MCF 10A (cell line): ENCODE results near the gene MMP17. TPM values are rescaled to one million over a fixed set of nuclear protein-coding genes. Genes with fewer than 3 reads are reported as not detected.
"Not testable (repeated sequence)": the region's sequence is repeated elsewhere in the genome, so short reads cannot be mapped to it uniquely, and the experiment has no call there.

Source experiments
- BruUV-seq: library from RNA; stranded (reverse); fragments of 400-500 nt; replicated peaks from 2 replicates; lab custom pipeline; 2021; lab: Mats Ljungman, UMichigan
- CTCF ChIA-PET: fragments of 300-600 bp; sonication (Branson Sonifier 250); formaldehyde crosslinking; extraction: SDS; loops from one replicate; lab custom pipeline; 2021; ENCODE audit warnings: antibody characterized with exemption, inconsistent platforms; lab: Yijun Ruan, JAX
- POLR2A ChIA-PET: fragments of 300-600, 350-650 bp; sonication (Branson Sonifier 250); formaldehyde crosslinking; extraction: SDS; loops from one replicate; lab custom pipeline; 2020; ENCODE audit warnings: antibody characterized with exemption, inconsistent platforms; lab: Yijun Ruan, JAX
- DNase-seq: peaks from one replicate; pipeline ENCODE4 v3.0.0-alpha.2; 2018; ENCODE audit not compliant: unreplicated experiment
- H3K27ac Mint-ChIP-seq: one replicate; pipeline ENCODE4 v1.8.0; 2022; ENCODE audit warnings: mild to moderate bottlenecking, low read depth, mixed read lengths; ENCODE audit not compliant: unreplicated experiment
- H3K27me3 Mint-ChIP-seq: one replicate; pipeline ENCODE4 v1.8.0; 2022; ENCODE audit warnings: mixed read lengths; ENCODE audit not compliant: insufficient read depth, unreplicated experiment
- H3K36me3 Mint-ChIP-seq: one replicate; pipeline ENCODE4 v1.8.0; 2022; ENCODE audit warnings: mild to moderate bottlenecking, moderate library complexity, mixed read lengths; ENCODE audit not compliant: insufficient read depth, unreplicated experiment
- H3K4me1 Mint-ChIP-seq: one replicate; pipeline ENCODE4 v1.8.0; 2022; ENCODE audit warnings: mixed read lengths; ENCODE audit not compliant: insufficient read depth, unreplicated experiment
- H3K4me3 Mint-ChIP-seq: one replicate; pipeline ENCODE4 v1.8.0; 2022; ENCODE audit warnings: mild to moderate bottlenecking, moderate library complexity, mixed read lengths; ENCODE audit not compliant: unreplicated experiment
- H3K9me3 Mint-ChIP-seq: one replicate; pipeline ENCODE4 v1.8.0; 2022; ENCODE audit warnings: mixed read lengths; ENCODE audit not compliant: unreplicated experiment
- intact Hi-C: fragments of 100-400 bp; cut with micrococcal nuclease; formaldehyde crosslinking; loops from 2 replicates; pipeline ENCODE4 v1.14.1; 2022
- total RNA-seq: library from RNA; stranded (reverse); gene quantifications from 2 replicates; pipeline ENCODE4 v1.2.3, GENCODE V29; 2022
- TF ChIP-seq, protein P1 (sequence below): fragments of 200-600 bp; IDR thresholded peaks from one replicate; pipeline ENCODE4 v1.8.0; 2022; ENCODE audit warnings: antibody characterized with exemption, mild to moderate bottlenecking; ENCODE audit not compliant: unreplicated experiment

The MMP17 gene
- total RNA-seq, 1 experiment from 2014 or later, result 5.4 TPM

DNA sequence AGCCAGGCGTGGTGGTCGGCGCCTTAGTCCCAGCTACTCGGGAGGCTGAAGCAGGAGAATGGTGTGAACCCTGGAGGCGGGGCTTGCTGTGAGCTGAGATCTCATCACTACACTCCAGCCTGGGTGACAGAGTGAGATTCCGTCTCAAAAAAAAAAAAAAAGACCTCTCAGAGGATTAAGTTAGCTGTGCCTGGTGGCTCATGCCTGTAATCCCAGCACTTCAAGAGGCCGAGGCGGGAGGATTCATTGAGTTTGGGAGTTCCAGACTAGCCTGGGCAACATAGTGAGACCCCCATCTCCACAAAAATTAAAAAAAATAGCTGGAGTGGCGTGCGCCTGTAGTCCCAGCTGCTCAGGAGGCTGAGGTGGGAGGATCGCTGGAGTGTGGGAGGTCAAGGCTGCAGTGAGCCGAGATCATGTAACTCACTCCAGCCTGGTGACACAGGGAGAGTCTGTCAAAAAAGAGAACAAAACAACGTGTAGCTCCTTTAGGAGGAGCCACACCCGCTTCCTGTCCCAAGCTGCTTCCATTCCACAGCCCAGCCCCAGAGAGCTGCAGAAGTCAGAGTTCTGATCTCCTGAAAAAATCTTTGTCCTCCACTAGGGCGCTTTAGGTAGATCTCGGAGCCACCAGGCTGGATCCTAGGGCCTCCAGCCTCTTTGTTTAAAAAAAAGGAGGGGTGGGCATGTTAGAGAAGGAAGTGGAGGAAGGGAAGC, 54.8 kb downstream of the MMP17 start:
- no peaks in the 10 kb centered on the region for H3K36me3 Mint-ChIP-seq
- BruUV-seq, result no TSS peak
- peak overlapping the region; percentile 63 for H3K27ac Mint-ChIP-seq
- H3K4me1 Mint-ChIP-seq, result peaks cover 7% of the 10 kb centered on the region
- DNase-seq, result no peak
- ChIA-PET POLR2A (interaction anchor here (0.6 to 2.4 kb wide), 4 partner anchors 11 to 712 kb away, joined by 4 to 11 read pairs (median 8); no protein-coding TSS in a partner anchor), CTCF (interaction anchor here (0.5 to 1.0 kb wide), 6 partner anchors 9 to 1112 kb away, joined by 3 to 5 read pairs (median 4); no protein-coding TSS in a partner anchor)
- H3K4me3 Mint-ChIP-seq, result peak overlapping the region; percentile 7
- intact Hi-C loops, result no loop called here
- TF ChIP-seq, protein P1, sequence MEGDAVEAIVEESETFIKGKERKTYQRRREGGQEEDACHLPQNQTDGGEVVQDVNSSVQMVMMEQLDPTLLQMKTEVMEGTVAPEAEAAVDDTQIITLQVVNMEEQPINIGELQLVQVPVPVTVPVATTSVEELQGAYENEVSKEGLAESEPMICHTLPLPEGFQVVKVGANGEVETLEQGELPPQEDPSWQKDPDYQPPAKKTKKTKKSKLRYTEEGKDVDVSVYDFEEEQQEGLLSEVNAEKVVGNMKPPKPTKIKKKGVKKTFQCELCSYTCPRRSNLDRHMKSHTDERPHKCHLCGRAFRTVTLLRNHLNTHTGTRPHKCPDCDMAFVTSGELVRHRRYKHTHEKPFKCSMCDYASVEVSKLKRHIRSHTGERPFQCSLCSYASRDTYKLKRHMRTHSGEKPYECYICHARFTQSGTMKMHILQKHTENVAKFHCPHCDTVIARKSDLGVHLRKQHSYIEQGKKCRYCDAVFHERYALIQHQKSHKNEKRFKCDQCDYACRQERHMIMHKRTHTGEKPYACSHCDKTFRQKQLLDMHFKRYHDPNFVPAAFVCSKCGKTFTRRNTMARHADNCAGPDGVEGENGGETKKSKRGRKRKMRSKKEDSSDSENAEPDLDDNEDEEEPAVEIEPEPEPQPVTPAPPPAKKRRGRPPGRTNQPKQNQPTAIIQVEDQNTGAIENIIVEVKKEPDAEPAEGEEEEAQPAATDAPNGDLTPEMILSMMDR, result no peak
- peaks cover 6% of the 10 kb centered on the region for H3K9me3 Mint-ChIP-seq
- no peaks in the 10 kb centered on the region for H3K27me3 Mint-ChIP-seq

DNA sequence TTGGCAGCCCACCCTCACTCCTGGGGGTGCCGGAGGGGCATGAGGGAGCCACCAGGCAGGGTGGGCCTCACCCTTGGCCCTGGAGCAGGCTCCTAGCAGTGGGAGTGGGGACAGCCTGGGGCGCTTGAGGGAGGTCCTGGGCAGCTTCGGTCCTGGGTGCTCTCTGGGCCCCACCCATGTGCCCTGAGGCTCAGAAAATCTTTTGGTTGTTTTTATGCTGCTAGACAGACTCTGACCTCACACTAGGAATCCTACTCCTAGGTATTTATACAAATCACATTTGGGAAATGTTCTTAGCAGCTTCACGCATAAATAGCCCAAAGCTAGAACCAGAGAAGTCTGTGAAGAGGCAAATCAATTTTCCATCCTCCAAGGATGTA, 55.3 kb downstream of the MMP17 start:
- peaks cover 6% of the 10 kb centered on the region for H3K9me3 Mint-ChIP-seq
- peaks cover 7% of the 10 kb centered on the region for H3K4me1 Mint-ChIP-seq
- no peak for DNase-seq
- BruUV-seq, result no TSS peak
- peak overlapping the region; percentile 63 for H3K27ac Mint-ChIP-seq
- intact Hi-C loops, result no loop called here
- POLR2A ChIA-PET, result interaction anchor here (0.8 to 2.4 kb wide), 3 partner anchors 11 to 19 kb away, joined by 5 to 11 read pairs (median 11); no protein-coding TSS in a partner anchor
- no peaks in the 10 kb centered on the region for H3K36me3 Mint-ChIP-seq
- peaks cover 3% of the 10 kb centered on the region for H3K27me3 Mint-ChIP-seq
- CTCF ChIA-PET, result interaction anchor here (0.5 to 1.0 kb wide), 4 partner anchors 10 to 1112 kb away, joined by 3 to 5 read pairs (median 4); no protein-coding TSS in a partner anchor
- TF ChIP-seq, protein P1, result no peak
- H3K4me3 Mint-ChIP-seq, result peak overlapping the region; percentile 7

DNA sequence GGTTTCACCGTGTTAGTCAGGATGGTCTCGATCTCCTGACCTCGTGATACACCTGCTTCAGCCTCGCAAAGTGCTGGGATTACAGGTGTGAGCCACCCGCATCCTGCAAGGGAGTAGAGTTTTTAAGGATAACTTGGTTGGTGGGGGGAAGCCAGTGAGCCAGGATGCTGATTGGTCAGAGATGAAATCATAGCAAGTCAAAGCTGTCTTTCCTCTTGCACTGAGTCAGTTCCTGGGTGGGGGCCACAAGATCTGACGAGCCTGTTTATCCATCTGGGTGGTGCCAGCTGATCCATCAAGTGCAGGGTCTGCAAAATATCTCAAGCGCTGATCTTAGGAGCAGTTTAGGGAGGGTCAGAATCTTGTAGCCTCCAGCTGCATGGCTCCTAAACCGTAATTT, 56.9 kb downstream of the MMP17 start:
- peaks cover 12% of the 10 kb centered on the region for H3K27me3 Mint-ChIP-seq
- POLR2A ChIA-PET, H3K36me3 Mint-ChIP-seq, H3K4me1 Mint-ChIP-seq, H3K9me3 Mint-ChIP-seq, H3K4me3 Mint-ChIP-seq, CTCF ChIA-PET, H3K27ac Mint-ChIP-seq, DNase-seq, BruUV-seq, intact Hi-C loops: not testable (repeated sequence)

DNA sequence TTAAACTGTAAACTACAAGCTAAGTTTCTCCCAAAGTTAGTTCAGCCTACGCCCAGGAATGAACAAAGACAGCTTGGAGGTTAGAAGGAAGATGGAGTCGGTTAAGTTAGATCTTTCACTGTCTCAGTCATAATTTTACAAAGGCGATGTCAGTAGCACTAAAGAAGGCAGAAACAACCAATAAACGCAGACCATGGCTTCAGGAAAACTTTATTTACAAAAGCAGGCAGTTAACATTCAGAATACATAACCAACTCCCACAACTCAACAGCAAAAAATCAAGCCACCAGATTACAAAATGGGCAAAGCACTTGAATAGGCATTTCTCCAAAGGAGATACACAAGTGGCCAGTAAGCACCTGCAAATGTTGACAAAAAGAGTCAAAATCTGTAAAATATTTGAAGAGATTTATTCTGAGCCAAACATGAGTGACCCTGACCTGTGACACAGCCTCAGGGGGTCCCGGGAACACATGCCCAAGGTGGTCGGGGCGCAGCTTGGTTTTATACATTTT, 57.4 kb downstream of the MMP17 start:
- ChIA-PET POLR2A (no interaction called here), CTCF (no interaction called here)
- DNase-seq, result no peak
- Mint-ChIP-seq H3K27ac (no peak overlapping the region), H3K27me3 (peaks cover 12% of the 10 kb centered on the region), H3K9me3 (peaks cover 6% of the 10 kb centered on the region), H3K4me3 (no peak overlapping the region), H3K4me1 (peaks cover 7% of the 10 kb centered on the region), H3K36me3 (no peaks in the 10 kb centered on the region)
- TF ChIP-seq, protein P1, result no peak
- BruUV-seq, result no TSS peak
- intact Hi-C loops, result no loop called here

DNA sequence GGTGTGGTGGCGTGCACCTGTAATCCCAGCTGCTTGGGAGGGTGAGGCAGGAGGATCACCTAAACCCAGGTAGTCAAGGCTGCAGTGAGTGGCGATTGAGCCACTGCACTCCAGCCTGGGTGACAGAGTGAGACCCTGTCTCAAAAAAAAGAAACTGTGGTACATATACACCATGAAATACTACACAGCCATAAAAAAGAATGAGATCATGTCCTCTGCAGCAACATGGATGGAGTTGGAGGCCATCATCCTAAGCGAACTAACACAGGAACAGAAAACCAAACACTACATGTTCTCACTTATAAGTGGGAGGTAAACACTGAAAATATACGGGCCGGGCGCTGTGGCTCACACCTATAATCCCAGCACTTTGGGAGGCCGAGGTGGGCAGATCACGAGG, 63.5 kb downstream of the MMP17 start:
- H3K36me3 Mint-ChIP-seq, intact Hi-C loops, BruUV-seq: not testable (repeated sequence)

More for the DNA sequence above, 63.5 kb downstream of the MMP17 start:
- H3K27ac Mint-ChIP-seq, DNase-seq, CTCF ChIA-PET, H3K4me3 Mint-ChIP-seq, POLR2A ChIA-PET, H3K4me1 Mint-ChIP-seq, H3K9me3 Mint-ChIP-seq: not testable (repeated sequence)
- H3K27me3 Mint-ChIP-seq, result peaks cover 12% of the 10 kb centered on the region
